ENCODE data around the gene RGL3. TPM values are rescaled to one million over a fixed set of nuclear protein-coding genes. Genes with fewer than 3 reads are reported as not detected.
"Not testable (repeated sequence)": the region's sequence is repeated elsewhere in the genome, so short reads cannot be mapped to it uniquely, and the experiment has no call there.

The RGL3 gene
- total RNA-seq, 1 donor from 2014 or later, result 9.2 TPM

DNA sequence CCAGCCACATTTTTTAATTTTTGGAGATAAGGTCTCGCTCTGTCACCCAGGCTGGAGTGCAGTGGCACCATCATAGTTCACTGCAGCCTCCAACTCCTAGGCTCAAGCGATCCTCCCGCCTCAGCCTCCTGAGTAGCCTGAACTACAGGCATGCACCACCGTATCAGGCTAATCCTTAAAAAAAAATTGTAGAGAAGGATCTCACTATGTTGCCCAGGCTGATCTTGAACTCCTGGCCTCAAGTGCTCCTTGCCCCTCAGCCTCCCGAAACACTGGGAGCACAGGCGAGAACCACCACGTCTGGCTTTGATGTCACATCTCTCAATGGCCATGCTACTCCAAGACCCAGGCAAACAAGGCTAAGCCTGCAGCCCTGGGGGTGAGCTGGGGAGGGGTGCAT, 37.5 kb upstream of the RGL3 start:
- DNase-seq, result no peak
- no peak overlapping the region for H3K27ac ChIP-seq (replicated peaks)
- H3K4me1 ChIP-seq, result no peaks in the 10 kb centered on the region
- H3K27me3 ChIP-seq (ENCODE audit: low read depth), result peaks cover 73% of the 10 kb centered on the region
- no peak overlapping the region for H3K4me3 ChIP-seq
- H3K36me3 ChIP-seq, result no peaks in the 10 kb centered on the region
- intact Hi-C loops (cut with micrococcal nuclease), result no loop called here
- TF ChIP-seq, protein P1, sequence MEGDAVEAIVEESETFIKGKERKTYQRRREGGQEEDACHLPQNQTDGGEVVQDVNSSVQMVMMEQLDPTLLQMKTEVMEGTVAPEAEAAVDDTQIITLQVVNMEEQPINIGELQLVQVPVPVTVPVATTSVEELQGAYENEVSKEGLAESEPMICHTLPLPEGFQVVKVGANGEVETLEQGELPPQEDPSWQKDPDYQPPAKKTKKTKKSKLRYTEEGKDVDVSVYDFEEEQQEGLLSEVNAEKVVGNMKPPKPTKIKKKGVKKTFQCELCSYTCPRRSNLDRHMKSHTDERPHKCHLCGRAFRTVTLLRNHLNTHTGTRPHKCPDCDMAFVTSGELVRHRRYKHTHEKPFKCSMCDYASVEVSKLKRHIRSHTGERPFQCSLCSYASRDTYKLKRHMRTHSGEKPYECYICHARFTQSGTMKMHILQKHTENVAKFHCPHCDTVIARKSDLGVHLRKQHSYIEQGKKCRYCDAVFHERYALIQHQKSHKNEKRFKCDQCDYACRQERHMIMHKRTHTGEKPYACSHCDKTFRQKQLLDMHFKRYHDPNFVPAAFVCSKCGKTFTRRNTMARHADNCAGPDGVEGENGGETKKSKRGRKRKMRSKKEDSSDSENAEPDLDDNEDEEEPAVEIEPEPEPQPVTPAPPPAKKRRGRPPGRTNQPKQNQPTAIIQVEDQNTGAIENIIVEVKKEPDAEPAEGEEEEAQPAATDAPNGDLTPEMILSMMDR (IDR thresholded peaks at IDR 0.05; ENCODE audit: borderline replicate concordance), result no peak
- H3K9me3 ChIP-seq (replicated peaks), result no peaks in the 10 kb centered on the region

DNA sequence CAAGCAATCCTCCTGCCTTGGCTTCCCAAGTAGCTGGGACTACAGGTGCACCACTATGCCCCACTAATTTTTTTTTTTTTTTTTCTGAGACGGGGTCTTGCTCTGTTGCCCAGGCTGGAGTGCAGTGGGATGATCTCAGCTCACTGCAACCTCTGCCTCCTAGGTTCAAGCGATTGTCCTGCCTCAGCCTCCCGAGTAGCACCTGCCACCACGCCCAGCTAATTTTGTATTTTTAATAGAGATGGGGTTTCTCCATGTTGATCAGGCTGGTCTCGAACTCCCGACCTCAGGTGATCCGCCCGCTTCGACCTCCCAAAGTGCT, 36.1 kb upstream of the RGL3 start:
- H3K4me3 ChIP-seq; DNase-seq; intact Hi-C loops (cut with micrococcal nuclease): not testable (repeated sequence)

DNA sequence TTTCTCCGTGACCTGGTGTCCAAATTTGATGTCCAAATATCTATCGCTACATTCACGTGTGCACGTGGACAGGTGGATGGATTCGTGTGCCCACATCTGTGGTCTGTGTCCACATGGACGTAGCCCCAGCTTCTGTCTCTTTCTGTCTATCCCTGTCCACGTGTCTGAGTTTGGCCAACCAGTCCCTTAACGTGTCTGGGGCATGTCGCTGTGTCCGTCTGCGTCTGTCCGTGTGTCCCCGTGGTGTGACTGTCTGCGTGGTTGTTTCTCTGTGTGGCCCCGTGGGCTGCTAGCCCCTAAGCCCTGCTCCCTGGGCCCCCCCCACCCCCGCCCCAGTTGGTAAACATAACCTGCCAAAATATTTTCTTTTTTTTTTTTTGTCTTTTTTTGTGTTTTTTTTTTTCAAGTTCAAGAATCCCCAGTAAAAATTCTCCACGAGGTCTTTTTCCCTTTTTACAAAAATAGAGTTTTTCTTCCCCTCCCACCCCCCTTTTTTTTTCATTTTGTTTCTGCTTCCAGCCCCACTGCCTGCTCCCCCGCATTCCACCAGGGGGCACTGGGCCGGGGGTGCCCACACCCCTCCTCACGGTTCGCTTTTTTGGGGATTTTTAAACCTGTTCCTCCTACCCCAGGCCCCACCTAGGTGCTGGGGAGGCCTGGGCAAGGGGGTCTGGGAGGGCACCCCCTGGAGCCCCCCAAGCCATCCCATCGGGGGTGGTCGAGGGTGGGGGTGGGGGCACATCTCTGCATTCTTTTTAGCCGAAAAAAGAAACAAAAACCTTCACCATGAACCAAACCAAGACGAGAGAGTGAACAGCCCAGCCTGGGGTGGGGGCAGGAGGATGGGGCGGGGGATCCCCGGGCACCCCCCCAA, 34.6 kb upstream of the RGL3 start:
- no peak for DNase-seq
- Histone ChIP-seq H3K4me3 (no peak overlapping the region), H3K27me3 (ENCODE audit: low read depth) (peaks cover 54% of the 10 kb centered on the region), H3K9me3 (replicated peaks) (no peaks in the 10 kb centered on the region), H3K36me3 (peaks cover 20% of the 10 kb centered on the region), H3K27ac (replicated peaks) (no peak overlapping the region), H3K4me1 (no peaks in the 10 kb centered on the region)
- TF ChIP-seq, protein P1 (IDR thresholded peaks at IDR 0.05; ENCODE audit: borderline replicate concordance), result peak; percentile 31
- intact Hi-C loops (cut with micrococcal nuclease), result no loop called here

More for the DNA sequence above, 36.1 kb upstream of the RGL3 start:
- H3K9me3 ChIP-seq (replicated peaks); H3K36me3 ChIP-seq; H3K27ac ChIP-seq (replicated peaks); H3K4me1 ChIP-seq: not testable (repeated sequence)
- peaks cover 69% of the 10 kb centered on the region for H3K27me3 ChIP-seq (ENCODE audit: low read depth)

DNA sequence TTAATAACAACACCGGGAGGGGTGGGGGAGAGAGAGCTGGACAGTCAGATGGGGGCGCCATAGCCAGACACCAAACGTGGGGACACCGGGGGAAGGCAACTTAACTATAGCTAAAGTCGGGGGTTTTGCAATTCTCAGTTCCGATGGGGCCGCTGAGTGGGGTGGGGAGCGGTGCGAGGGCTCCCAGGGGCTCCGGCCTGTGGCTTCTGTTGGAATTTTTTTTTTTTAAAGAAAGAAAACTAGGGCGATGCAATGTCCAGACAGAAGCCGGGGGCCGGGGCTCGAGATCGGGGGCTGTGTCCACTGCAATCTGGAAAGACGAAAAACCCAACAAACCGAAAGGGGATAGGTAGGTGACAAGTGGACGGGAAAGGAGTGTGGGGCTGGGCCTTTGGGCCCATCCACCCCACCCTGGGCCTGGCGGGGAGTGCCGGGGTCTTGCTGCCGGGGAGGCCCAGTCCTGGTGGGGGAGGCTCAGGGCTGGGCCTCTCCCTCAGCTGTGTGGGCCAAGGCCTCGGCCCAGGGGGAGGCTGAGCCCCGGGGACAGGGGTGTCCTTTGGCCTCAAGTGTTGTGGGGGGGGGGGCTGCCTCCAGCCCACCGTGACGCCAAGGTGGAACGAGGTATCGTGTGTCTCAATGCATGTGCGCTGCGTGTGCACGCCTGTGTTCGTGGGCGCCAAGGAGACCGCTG, 33.7 kb upstream of the RGL3 start:
- TF ChIP-seq, protein P1 (IDR thresholded peaks at IDR 0.05; ENCODE audit: borderline replicate concordance), result no peak

DNA sequence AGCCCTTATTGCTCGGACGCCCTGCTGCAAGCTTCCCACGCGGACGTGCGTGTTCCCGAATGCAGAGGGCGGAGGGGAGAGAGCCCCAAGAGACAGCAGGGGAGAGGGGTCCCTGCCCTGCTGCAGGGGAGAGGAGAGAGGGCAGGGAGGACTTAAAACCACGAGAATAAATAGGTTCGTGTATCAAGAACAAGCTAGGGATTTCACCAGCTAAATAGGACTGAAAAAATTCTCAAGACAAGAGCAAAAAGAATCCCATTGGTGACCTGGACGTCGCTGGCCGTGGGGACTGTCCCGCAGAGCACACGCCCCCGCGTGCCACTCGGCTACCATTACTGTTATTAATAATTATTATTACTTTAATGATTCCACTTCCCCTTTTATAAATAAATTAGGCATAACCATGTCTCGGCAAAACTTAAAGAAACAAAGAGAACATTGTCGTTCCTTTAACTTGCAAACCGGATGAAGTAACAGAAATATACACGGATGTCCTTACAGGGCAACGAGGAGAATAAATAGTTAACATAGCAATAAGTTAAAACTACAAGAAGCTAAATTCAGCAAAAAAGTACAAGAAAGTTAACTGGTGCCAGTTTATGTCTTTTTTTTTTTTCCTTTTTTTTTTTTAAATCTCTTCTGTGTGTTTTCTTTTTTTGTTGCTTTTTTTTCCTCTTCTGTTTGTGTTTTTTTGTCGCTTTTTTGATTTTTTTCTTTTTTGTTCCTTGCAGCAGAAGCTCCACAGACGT, 32.9 kb upstream of the RGL3 start:
- H3K27me3 ChIP-seq (ENCODE audit: low read depth), result peaks cover 38% of the 10 kb centered on the region
- H3K4me1 ChIP-seq, result no peaks in the 10 kb centered on the region
- TF ChIP-seq, protein P1 (IDR thresholded peaks at IDR 0.05; ENCODE audit: borderline replicate concordance), result no peak
- no peak for DNase-seq
- H3K9me3 ChIP-seq (replicated peaks), result no peaks in the 10 kb centered on the region
- peaks cover 36% of the 10 kb centered on the region for H3K36me3 ChIP-seq
- H3K4me3 ChIP-seq, result peak overlapping the region; percentile 23
- peak overlapping the region; percentile 61 for H3K27ac ChIP-seq (replicated peaks)
- intact Hi-C loops (cut with micrococcal nuclease), result no loop called here

More for the DNA sequence above, 33.7 kb upstream of the RGL3 start:
- no peak overlapping the region for H3K4me3 ChIP-seq
- DNase-seq, result no peak
- H3K9me3 ChIP-seq (replicated peaks), result no peaks in the 10 kb centered on the region
- peaks cover 29% of the 10 kb centered on the region for H3K36me3 ChIP-seq
- no peak overlapping the region for H3K27ac ChIP-seq (replicated peaks)
- H3K27me3 ChIP-seq (ENCODE audit: low read depth), result peaks cover 45% of the 10 kb centered on the region
- H3K4me1 ChIP-seq, result no peaks in the 10 kb centered on the region
- intact Hi-C loops (cut with micrococcal nuclease), result no loop called here
